Psoas muscle (tissue), 8 donors: ENCODE results near the gene CCDC198. TPM values are rescaled to one million over a fixed set of nuclear protein-coding genes. Genes with fewer than 3 reads are reported as not detected.
A peak's percentile ranks its signal among the peaks of the same experiment; 100 is the strongest.

Experiments
- ATAC-seq, 4 donors: fragments of 200-7000 bp; cut with Tn5 transposase; one replicate each; pipeline ENCODE4 v1.9.1; 2020; ENCODE audit warnings: moderate library complexity in 3 of 4, mild to moderate bottlenecking in 2 of 4
- DNase-seq, 2 donors: peaks; one replicate each; pipeline ENCODE4 v3.0.0-alpha.2; 2020
- H3K27ac ChIP-seq: fragments of 200-600 bp; one replicate; pipeline ENCODE4 v1.8.0; 2022
- H3K27me3 ChIP-seq, 3 donors: fragments of 200-600 bp in 1 of 3; one replicate each; pipeline versions ENCODE4 v1.6.1 to v1.8.0; 2013 to 2022; ENCODE audit warnings: low read length in 2 of 3, mild to moderate bottlenecking in 2 of 3, moderate library complexity in 1 of 3; ENCODE audit not compliant: insufficient read depth in 3 of 3
- H3K36me3 ChIP-seq, 2 donors: fragments of 200-600 bp in 1 of 2; one replicate each; pipeline versions ENCODE4 v1.6.1 to v1.8.0; 2013 to 2022; ENCODE audit warnings: low read depth in 1 of 2, mild to moderate bottlenecking in 1 of 2, moderate library complexity in 1 of 2; ENCODE audit not compliant: insufficient read depth in 1 of 2
- H3K4me1 ChIP-seq: fragments of 200-600 bp; one replicate; pipeline ENCODE4 v1.8.0; 2022
- H3K4me3 ChIP-seq: fragments of 200-600 bp; one replicate; pipeline ENCODE4 v1.8.0; 2022; ENCODE audit warnings: mild to moderate bottlenecking
- H3K9me3 ChIP-seq: fragments of 200-600 bp; one replicate; pipeline ENCODE4 v1.8.0; 2022
- CTCF ChIP-seq: fragments of 200-600 bp; IDR thresholded peaks from one replicate; pipeline ENCODE4 v1.8.0; 2022; ENCODE audit warnings: antibody characterized with exemption
- WGBS, 3 donors: extraction: QIAGEN DNeasy Blood & Tissue Kit; methylation state at CpG; one replicate each; pipeline versions ENCODE4 v1.1.6 to v1.1.7; 2013; 5-methylcytosine and 5-hydroxymethylcytosine counted together
- intact Hi-C, 2 donors: fragments of 100-400 bp; cut with DNase I; formaldehyde crosslinking; loops; one replicate each; pipeline versions ENCODE4 v1.11.0 to v1.14.2; 2022
- polyA plus RNA-seq, 3 donors: library from polyadenylated mRNA; stranded (reverse); fragments of 200-250 nt; gene quantifications; one replicate each; pipeline ENCODE4 v1.2.3, GENCODE V29; 2013
- total RNA-seq, 4 donors: library from RNA; stranded (reverse); fragmentation: NEBNext Ultra II Directional in 2 of 4; extraction: Animal tissue kit (Norgen Biotek cat#: 25700) in 2 of 4; gene quantifications; one replicate each; pipeline versions ENCODE4 v1.2.1 to v1.2.4, GENCODE V29; 2021 to 2023
- donor health status: healthy with polysubstance abuse.
- donor health status: DM: no; HTN: no; CAD: no; lungs with moderate emphysema.
- donor health status: Bipolar disorder and iron deficiency.
- donor health status: healthy.
- donor health status: DM: yes; HTN: yes; CAD: no.
- donor health status: DM: no; HTN: no; CAD: no.
- donor health status: DM: no; HTN: no; CAD: no.
- donor health status: DM: yes; HTN: yes; CAD: no.

CCDC198 gene
- total and polyA plus RNA-seq, 7 donors = not detected

- no peak for ATAC-seq
- no peak for DNase-seq
- Histone ChIP-seq H3K36me3 (no peaks in the 10 kb centered on the region), H3K4me1 (no peaks in the 10 kb centered on the region), H3K9me3 (peaks cover 12% of the 10 kb centered on the region), H3K4me3 (no peak overlapping the region), H3K27ac (no peak overlapping the region), H3K27me3 (no peaks in the 10 kb centered on the region)
- TF ChIP-seq CTCF = no peak
- intact Hi-C loops = no loop called here
Measured at GRCh38 chr14:57519043-57519442, 25.4 kb upstream of the CCDC198 start.

GRCh38 chr14:57512220-57512619, 18.6 kb upstream of the CCDC198 start:
- no peaks in the 10 kb centered on the region for H3K27me3 ChIP-seq
- DNase-seq (no peak), ATAC-seq (no peak)
- H3K4me3 ChIP-seq = no peak overlapping the region
- peaks cover 3% of the 10 kb centered on the region for H3K4me1 ChIP-seq
- no peaks in the 10 kb centered on the region for H3K36me3 ChIP-seq
- WGBS, 3 donors = 11 to 19% (median 12%) methylated on average over 3 of the region's 3 CpGs
- no peak overlapping the region for H3K27ac ChIP-seq
- no peak for TF ChIP-seq CTCF
- intact Hi-C loops = no loop called here
- H3K9me3 ChIP-seq = peaks cover 3% of the 10 kb centered on the region

- Histone ChIP-seq H3K36me3 (no peaks in the 10 kb centered on the region), H3K27me3 (no peaks in the 10 kb centered on the region), H3K27ac (no peak overlapping the region), H3K4me3 (no peak overlapping the region), H3K9me3 (peaks cover under 1% of the 10 kb centered on the region), H3K4me1 (peaks cover 3% of the 10 kb centered on the region)
- no peak for DNase-seq
- 45 to 63% (median 49%) methylated on average over 2 of the region's 2 CpGs for WGBS, 3 donors
- no peak for ATAC-seq
- intact Hi-C loops = no loop called here
- TF ChIP-seq CTCF = no peak
Measured at GRCh38 chr14:57508756-57509155, 15.1 kb upstream of the CCDC198 start.

- no peak overlapping the region for H3K27ac ChIP-seq
- intact Hi-C loops = no loop called here
- WGBS, 3 donors = 65 to 68% (median 66%) methylated on average over 8 of the region's 8 CpGs
- no peak for ATAC-seq
- peak in 1 of 2 donors; percentile 9 for DNase-seq
- no peaks in the 10 kb centered on the region for H3K4me1 ChIP-seq
- H3K36me3 ChIP-seq = no peaks in the 10 kb centered on the region
- no peaks in the 10 kb centered on the region for H3K9me3 ChIP-seq
- TF ChIP-seq CTCF = no peak
- H3K4me3 ChIP-seq = no peak overlapping the region
- no peaks in the 10 kb centered on the region for H3K27me3 ChIP-seq
Measured at GRCh38 chr14:57502586-57503254, 9.1 kb upstream of the CCDC198 start.

GRCh38 chr14:57501039-57501557, 7.4 kb upstream of the CCDC198 start:
- H3K4me1 ChIP-seq = no peaks in the 10 kb centered on the region
- no peaks in the 10 kb centered on the region for H3K27me3 ChIP-seq
- H3K9me3 ChIP-seq = no peaks in the 10 kb centered on the region
- H3K27ac ChIP-seq = no peak overlapping the region
- intact Hi-C loops = no loop called here
- no peak for DNase-seq
- no peak overlapping the region for H3K4me3 ChIP-seq
- H3K36me3 ChIP-seq = no peaks in the 10 kb centered on the region
- 56 to 62% (median 58%) methylated on average over 2 of the region's 2 CpGs for WGBS, 3 donors
- no peak for TF ChIP-seq CTCF
- ATAC-seq = no peak
